Prostate gland (tissue), 2 donors: ENCODE results near the gene EPB41L2. TPM values are rescaled to one million over a fixed set of nuclear protein-coding genes. Genes with fewer than 3 reads are reported as not detected.

Source experiments
- DNase-seq: peaks from one replicate; pipeline ENCODE4 v3.0.0-alpha.2; 2019; ENCODE audit warnings: low spot score
- H3K27ac ChIP-seq, 2 donors: fragments of 200-600 bp; sonication (generic); 2 replicates each; pipeline ENCODE4 v1.5.1; 2017 to 2019
- H3K27me3 ChIP-seq: fragments of 200-600 bp; sonication (generic); replicated peaks from 2 replicates; pipeline ENCODE4 v1.5.1; 2019; ENCODE audit not compliant: insufficient read depth
- H3K36me3 ChIP-seq, 2 donors: fragments of 200-600 bp; sonication (generic); 1 replicate in 1 of 2; 2 replicates in 1 of 2; pipeline versions ENCODE4 v1.5.1 to v1.8.1; 2017 to 2019
- H3K4me1 ChIP-seq: fragments of 200-600 bp; sonication (generic); replicated peaks from 2 replicates; pipeline ENCODE4 v1.5.1; 2019
- H3K4me3 ChIP-seq, 2 donors: fragments of 200-600 bp; sonication (generic); 2 replicates each; pipeline ENCODE4 v1.5.1; 2017 to 2019
- H3K9me3 ChIP-seq: fragments of 200-600 bp; sonication (generic); 2 replicates; pipeline ENCODE4 v1.5.1; 2017
- CTCF ChIP-seq, 4 experiments: fragments of 200-600 bp in 2 of 4; fragments of 450-650 bp in 2 of 4; sonication (generic) in 2 of 4; IDR thresholded peaks; 1 replicate in 3 of 4; 2 replicates in 1 of 4; pipeline ENCODE4 v1.5.1; 2016 to 2019; ENCODE audit warnings: antibody characterized with exemption in 4 of 4, mild to moderate bottlenecking in 2 of 4, moderate library complexity in 2 of 4
- POLR2A ChIP-seq: fragments of 450-650 bp; IDR thresholded peaks from one replicate; pipeline ENCODE4 v1.6.1; 2016; ENCODE audit warnings: antibody characterized with exemption, mild to moderate bottlenecking
- POLR2AphosphoS5 ChIP-seq: sonication (generic); formaldehyde crosslinking; IDR thresholded peaks from one replicate; pipeline ENCODE4 v1.6.1; 2017; ENCODE audit warnings: antibody characterized with exemption
- WGBS: methylation state at CpG from one replicate; pipeline ENCODE4 v1.1.5; 2018; 5-methylcytosine and 5-hydroxymethylcytosine counted together
- intact Hi-C: fragments of 100-400 bp; cut with DNase I; formaldehyde crosslinking; loops from one replicate; pipeline ENCODE4 v1.14.2; 2022
- total RNA-seq, 2 donors: library from RNA; depleted of rRNA; stranded (reverse); fragments of >200 nt; gene quantifications; one replicate each; pipeline ENCODE4 v1.1.0, GENCODE V29; 2016

Gene EPB41L2
- total RNA-seq, 2 donors from 2014 or later = 11.9 to 105 TPM

- H3K36me3 ChIP-seq = no peaks in the 10 kb centered on the region
- H3K9me3 ChIP-seq = peaks cover 4% of the 10 kb centered on the region
- TF ChIP-seq POLR2A (no peak), CTCF (IDR thresholded peaks at IDR 0.05) (no peak), POLR2AphosphoS5 (no peak)
- no peaks in the 10 kb centered on the region for H3K27me3 ChIP-seq
- intact Hi-C loops = no loop called here
- no peaks in the 10 kb centered on the region for H3K4me1 ChIP-seq
- no peak overlapping the region for H3K27ac ChIP-seq
- no peak overlapping the region for H3K4me3 ChIP-seq
- WGBS = 79% methylated on average over 4 of the region's 4 CpGs
- no peak for DNase-seq
Observed at GRCh38 chr6:131052181-131052580, 10.9 kb downstream of the EPB41L2 start.

- TF ChIP-seq POLR2AphosphoS5 (no peak), CTCF (IDR thresholded peaks at IDR 0.05) (no peak), POLR2A (no peak)
- Histone ChIP-seq H3K36me3 (no peaks in the 10 kb centered on the region), H3K4me1 (no peaks in the 10 kb centered on the region), H3K27me3 (no peaks in the 10 kb centered on the region), H3K4me3 (no peak overlapping the region), H3K9me3 (peaks cover 4% of the 10 kb centered on the region), H3K27ac (no peak overlapping the region)
- DNase-seq = no peak
- WGBS = 94% methylated on average over 1 of the region's 1 CpG
- intact Hi-C loops = no loop called here
Observed at GRCh38 chr6:131051341-131051740, 11.7 kb downstream of the EPB41L2 start.

GRCh38 chr6:131049608-131050007, 13.4 kb downstream of the EPB41L2 start:
- H3K27ac ChIP-seq = no peak overlapping the region
- 63% methylated on average over 3 of the region's 3 CpGs for WGBS
- intact Hi-C loops = no loop called here
- no peaks in the 10 kb centered on the region for H3K27me3 ChIP-seq
- H3K4me1 ChIP-seq = no peaks in the 10 kb centered on the region
- no peak for DNase-seq
- H3K36me3 ChIP-seq = no peaks in the 10 kb centered on the region
- TF ChIP-seq CTCF (IDR thresholded peaks at IDR 0.05) = no peak
- TF ChIP-seq POLR2A = no peak
- no peak for TF ChIP-seq POLR2AphosphoS5
- H3K4me3 ChIP-seq = no peak overlapping the region
- H3K9me3 ChIP-seq = peaks cover 4% of the 10 kb centered on the region

- TF ChIP-seq POLR2A (no peak), CTCF (IDR thresholded peaks at IDR 0.05) (no peak), POLR2AphosphoS5 (no peak)
- H3K27ac ChIP-seq = no peak overlapping the region
- no peaks in the 10 kb centered on the region for H3K27me3 ChIP-seq
- WGBS = 88% methylated on average over 4 of the region's 4 CpGs
- intact Hi-C loops = no loop called here
- H3K4me1 ChIP-seq = no peaks in the 10 kb centered on the region
- no peaks in the 10 kb centered on the region for H3K36me3 ChIP-seq
- DNase-seq = no peak
- no peak overlapping the region for H3K4me3 ChIP-seq
- H3K9me3 ChIP-seq = no peaks in the 10 kb centered on the region
Observed at GRCh38 chr6:131048933-131049515, 14.0 kb downstream of the EPB41L2 start.

GRCh38 chr6:131048459-131048858, 14.6 kb downstream of the EPB41L2 start:
- no peak for DNase-seq
- Histone ChIP-seq H3K27ac (no peak overlapping the region), H3K36me3 (no peaks in the 10 kb centered on the region), H3K9me3 (no peaks in the 10 kb centered on the region), H3K4me3 (no peak overlapping the region), H3K27me3 (no peaks in the 10 kb centered on the region), H3K4me1 (no peaks in the 10 kb centered on the region)
- intact Hi-C loops = no loop called here
- WGBS = 86% methylated on average over 5 of the region's 5 CpGs
- TF ChIP-seq POLR2AphosphoS5 (no peak), CTCF (IDR thresholded peaks at IDR 0.05) (no peak), POLR2A (no peak)
